MM.1S (cell line): ENCODE results near the gene LYZL6.

Experiments
- DNase-seq: peaks from one replicate; pipeline ENCODE4 v3.0.0-alpha.2; 2015
- H2AFZ ChIP-seq: fragments of 300-600 bp; sonication (generic); 2 replicates; pipeline ENCODE4 v1.6.0; 2016; ENCODE audit warnings: antibody characterized with exemption, low read length
- H3F3A ChIP-seq: fragments of 300-600 bp; sonication (generic); 2 replicates; pipeline ENCODE4 v1.6.1; 2016; ENCODE audit warnings: mild to moderate bottlenecking, antibody characterized with exemption, low read length, moderate library complexity, mixed read lengths; ENCODE audit not compliant: insufficient read depth
- H3K27ac ChIP-seq: fragments of 300-600 bp; sonication (generic); 2 replicates; pipeline ENCODE4 v1.5.1; 2016; ENCODE audit warnings: mild to moderate bottlenecking, low read length
- H3K27me3 ChIP-seq: fragments of 300-600 bp; sonication (generic); replicated peaks from 2 replicates; pipeline ENCODE4 v1.6.0; 2016; ENCODE audit warnings: low read length; ENCODE audit not compliant: insufficient read depth
- H3K36me3 ChIP-seq: fragments of 300-600 bp; sonication (generic); replicated peaks from 2 replicates; pipeline ENCODE4 v1.6.1; 2016; ENCODE audit warnings: mild to moderate bottlenecking, low read length, mixed read lengths; ENCODE audit not compliant: insufficient read depth
- H3K4me1 ChIP-seq: fragments of 300-600 bp; sonication (generic); 2 replicates; pipeline ENCODE4 v1.6.1; 2016; ENCODE audit warnings: low read length, mixed read lengths
- H3K4me2 ChIP-seq: fragments of 300-600 bp; sonication (generic); 2 replicates; pipeline ENCODE4 v1.6.0; 2016; ENCODE audit warnings: low read depth, low read length
- H3K4me3 ChIP-seq: fragments of 300-600 bp; sonication (generic); 2 replicates; pipeline ENCODE4 v1.5.1; 2016; ENCODE audit warnings: low read length, mixed read lengths
- H3K79me2 ChIP-seq: fragments of 300-600 bp; sonication (generic); 2 replicates; pipeline ENCODE4 v1.6.1; 2016; ENCODE audit warnings: mixed run types, low read length, mixed read lengths
- H3K9ac ChIP-seq: fragments of 300-600 bp; sonication (generic); 2 replicates; pipeline ENCODE4 v1.6.1; 2016; ENCODE audit warnings: low read length, mixed read lengths
- H3K9me2 ChIP-seq: fragments of 300-600 bp; sonication (generic); replicated peaks from 2 replicates; pipeline ENCODE4 v1.6.1; 2016; ENCODE audit warnings: mild to moderate bottlenecking, low read length, mixed read lengths; ENCODE audit not compliant: insufficient read depth
- H3K9me3 ChIP-seq: fragments of 300-600 bp; sonication (generic); replicated peaks from 2 replicates; pipeline ENCODE4 v1.6.1; 2016; ENCODE audit warnings: mild to moderate bottlenecking, low read length, mixed read lengths; ENCODE audit not compliant: insufficient read depth
- H4K20me1 ChIP-seq: fragments of 300-600 bp; sonication (generic); 2 replicates; pipeline ENCODE4 v1.6.1; 2016; ENCODE audit warnings: mild to moderate bottlenecking, low read length, moderate library complexity, mixed read lengths; ENCODE audit not compliant: insufficient read depth
- EZH2 ChIP-seq: fragments of 300-600 bp; sonication (generic); optimal IDR thresholded peaks from 2 replicates; pipeline ENCODE3; 2017; ENCODE audit warnings: low read depth, mild to moderate bottlenecking, antibody characterized with exemption, low read length, mixed read lengths
- EZH2phosphoT487 ChIP-seq: fragments of 300-600 bp; sonication (generic); IDR thresholded peaks from 2 replicates; pipeline ENCODE4 v1.6.1; 2018; ENCODE audit warnings: antibody characterized with exemption, low read length
- TF ChIP-seq, protein P1 (sequence below): fragments of 300-600 bp; sonication (generic); IDR thresholded peaks from 2 replicates; pipeline ENCODE4 v1.5.1; 2016; ENCODE audit warnings: antibody characterized with exemption, low read length, mixed read lengths

The LYZL6 gene

DNA sequence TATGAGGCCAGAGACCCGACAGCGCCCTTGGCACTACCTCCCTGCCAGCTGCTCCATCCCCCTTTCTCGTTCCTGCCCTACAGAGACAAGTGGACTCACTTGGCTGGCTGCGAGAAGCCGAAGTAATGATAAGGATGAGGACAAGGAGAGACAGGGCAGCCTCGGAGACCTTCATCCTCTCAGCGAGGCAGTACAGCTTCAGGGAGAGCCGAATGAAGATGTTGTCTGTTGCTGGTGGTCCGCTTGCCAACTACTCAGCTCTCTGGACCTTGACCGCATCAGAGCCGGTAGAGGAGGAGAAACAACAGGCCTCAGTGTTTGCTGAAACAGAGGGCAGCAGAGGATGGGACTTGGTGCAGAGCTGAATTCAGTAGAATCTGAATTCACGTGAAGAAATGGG is 37.7 kb upstream of the LYZL6 start, which contains the start of gene CCL16:
CCL16 (minus strand) TSS at position 252 of the 400 bp plus-strand sequence; CDS start at position 175, 77 bp downstream.
- Histone ChIP-seq H3K4me2 (no peak within 1 kb of the TSS), H3K9ac (no peak within 1 kb of the TSS), H3K9me2 (no peaks in the 10 kb centered on the region), H3K4me3 (no peak within 1 kb of the TSS), H3K79me2 (no peaks in the 10 kb centered on the region), H4K20me1 (no peaks in the 10 kb centered on the region), H2AFZ (no peak within 1 kb of the TSS), H3K36me3 (no peaks in the 10 kb centered on the region), H3K27ac (no peak within 1 kb of the TSS), H3K4me1 (0 out of 2 replicates have a peak, but pooled peaks cover 5% of the 10 kb centered on the region), H3K27me3 (no peaks in the 10 kb centered on the region), H3K9me3 (no peaks in the 10 kb centered on the region), H3F3A (no peaks in the 10 kb centered on the region)
- TF ChIP-seq EZH2, result no peak
- TF ChIP-seq, protein P1, sequence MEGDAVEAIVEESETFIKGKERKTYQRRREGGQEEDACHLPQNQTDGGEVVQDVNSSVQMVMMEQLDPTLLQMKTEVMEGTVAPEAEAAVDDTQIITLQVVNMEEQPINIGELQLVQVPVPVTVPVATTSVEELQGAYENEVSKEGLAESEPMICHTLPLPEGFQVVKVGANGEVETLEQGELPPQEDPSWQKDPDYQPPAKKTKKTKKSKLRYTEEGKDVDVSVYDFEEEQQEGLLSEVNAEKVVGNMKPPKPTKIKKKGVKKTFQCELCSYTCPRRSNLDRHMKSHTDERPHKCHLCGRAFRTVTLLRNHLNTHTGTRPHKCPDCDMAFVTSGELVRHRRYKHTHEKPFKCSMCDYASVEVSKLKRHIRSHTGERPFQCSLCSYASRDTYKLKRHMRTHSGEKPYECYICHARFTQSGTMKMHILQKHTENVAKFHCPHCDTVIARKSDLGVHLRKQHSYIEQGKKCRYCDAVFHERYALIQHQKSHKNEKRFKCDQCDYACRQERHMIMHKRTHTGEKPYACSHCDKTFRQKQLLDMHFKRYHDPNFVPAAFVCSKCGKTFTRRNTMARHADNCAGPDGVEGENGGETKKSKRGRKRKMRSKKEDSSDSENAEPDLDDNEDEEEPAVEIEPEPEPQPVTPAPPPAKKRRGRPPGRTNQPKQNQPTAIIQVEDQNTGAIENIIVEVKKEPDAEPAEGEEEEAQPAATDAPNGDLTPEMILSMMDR, result no peak
- TF ChIP-seq EZH2phosphoT487, result no peak
- no peak for DNase-seq

DNA sequence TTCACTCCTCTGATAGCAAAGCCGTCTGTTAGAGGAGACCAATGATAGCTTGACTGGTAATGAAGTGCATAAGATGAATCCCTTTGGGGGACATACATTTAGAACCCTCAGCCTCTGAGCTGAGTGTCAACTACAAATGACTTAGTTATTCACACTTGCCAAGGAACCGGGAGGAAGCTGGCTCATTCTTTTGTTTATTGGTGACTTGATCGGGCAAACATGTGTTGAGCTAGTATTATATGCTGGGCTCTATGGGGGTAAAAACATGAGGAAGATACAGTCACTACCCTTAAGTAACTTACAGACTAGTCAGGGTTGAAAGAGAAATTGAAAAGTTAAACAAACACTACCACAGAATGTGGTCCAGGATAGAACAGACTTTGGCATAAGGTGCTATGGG is 34.8 kb upstream of the LYZL6 start:
- no peaks in the 10 kb centered on the region for H3F3A ChIP-seq
- no peaks in the 10 kb centered on the region for H3K79me2 ChIP-seq
- H3K4me2 ChIP-seq, result no peak overlapping the region
- no peaks in the 10 kb centered on the region for H3K9me2 ChIP-seq
- H3K36me3 ChIP-seq, result no peaks in the 10 kb centered on the region
- H3K4me1 ChIP-seq, result 0 out of 2 replicates have a peak, but pooled peaks cover 7% of the 10 kb centered on the region
- no peak overlapping the region for H3K9ac ChIP-seq
- TF ChIP-seq, protein P1, result no peak
- TF ChIP-seq EZH2phosphoT487 (no peak), EZH2 (no peak)
- no peaks in the 10 kb centered on the region for H3K9me3 ChIP-seq
- no peak for DNase-seq
- H3K27me3 ChIP-seq, result no peaks in the 10 kb centered on the region
- no peak overlapping the region for H3K27ac ChIP-seq
- no peak overlapping the region for H2AFZ ChIP-seq
- no peak overlapping the region for H3K4me3 ChIP-seq
- no peaks in the 10 kb centered on the region for H4K20me1 ChIP-seq

DNA sequence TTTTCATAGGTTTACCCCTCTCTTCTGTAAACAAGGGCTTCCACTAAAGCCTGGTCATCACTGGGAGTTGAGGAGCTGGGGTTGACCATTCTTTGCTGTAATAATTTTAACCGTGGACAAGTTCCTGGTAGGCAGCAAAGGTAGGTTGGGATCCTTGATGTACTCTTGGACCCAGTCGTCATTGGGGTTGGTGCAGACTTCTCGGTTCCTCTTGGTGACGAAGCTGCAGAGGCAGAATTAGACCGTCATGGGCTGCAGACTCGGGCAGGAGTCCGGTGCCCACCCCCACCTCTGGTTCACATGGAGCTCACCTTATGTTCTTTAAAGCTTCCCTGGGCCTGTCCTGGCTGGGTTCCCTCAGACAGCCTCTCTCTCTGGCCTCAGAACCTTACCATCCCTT is 34.0 kb upstream of the LYZL6 start:
- H3K4me2 ChIP-seq, result no peak overlapping the region
- H3F3A ChIP-seq, result no peaks in the 10 kb centered on the region
- H4K20me1 ChIP-seq, result no peaks in the 10 kb centered on the region
- no peaks in the 10 kb centered on the region for H3K36me3 ChIP-seq
- 0 out of 2 replicates have a peak, but pooled peaks cover 7% of the 10 kb centered on the region for H3K4me1 ChIP-seq
- no peak overlapping the region for H3K4me3 ChIP-seq
- TF ChIP-seq EZH2, result no peak
- TF ChIP-seq, protein P1, result no peak
- TF ChIP-seq EZH2phosphoT487, result no peak
- DNase-seq, result no peak
- no peak overlapping the region for H3K27ac ChIP-seq
- H3K79me2 ChIP-seq, result no peaks in the 10 kb centered on the region
- no peaks in the 10 kb centered on the region for H3K9me2 ChIP-seq
- no peak overlapping the region for H2AFZ ChIP-seq
- no peaks in the 10 kb centered on the region for H3K27me3 ChIP-seq
- no peaks in the 10 kb centered on the region for H3K9me3 ChIP-seq
- no peak overlapping the region for H3K9ac ChIP-seq
